ENCODE data around the gene CD22. TPM values are rescaled to one million over a fixed set of nuclear protein-coding genes. Genes with fewer than 3 reads are reported as not detected.
"Not testable (repeated sequence)": the region's sequence is repeated elsewhere in the genome, so short reads cannot be mapped to it uniquely, and the experiment has no call there.

CD22 gene
- total RNA-seq = not detected

DNA sequence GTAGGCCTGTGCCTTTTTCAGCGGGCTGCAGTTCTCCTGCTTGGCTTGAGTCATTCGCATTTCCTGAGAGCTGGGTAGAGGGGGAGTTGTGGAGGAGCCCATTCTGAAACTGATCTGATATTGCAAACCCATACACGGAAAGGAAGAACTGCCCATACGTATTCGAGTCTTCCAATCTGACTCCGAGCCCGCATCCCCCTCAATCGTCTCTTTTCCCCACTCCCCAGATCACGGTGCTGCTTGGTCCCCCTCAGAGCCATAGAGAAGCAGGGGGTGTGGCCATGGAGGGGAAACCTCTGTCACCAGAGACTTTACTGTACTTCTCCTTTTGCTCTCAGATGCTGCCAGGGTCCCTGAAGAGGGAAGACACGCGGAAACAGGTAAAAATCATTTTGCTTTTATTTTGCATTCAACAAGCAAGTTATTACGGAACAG is at the start of gene CD22:
TSS of gene CD22 (plus strand) at position 337 of the 435 bp plus-strand sequence. CDS start 2,854 bp downstream, outside the sequence.
- DNase-seq = no peak

DNA sequence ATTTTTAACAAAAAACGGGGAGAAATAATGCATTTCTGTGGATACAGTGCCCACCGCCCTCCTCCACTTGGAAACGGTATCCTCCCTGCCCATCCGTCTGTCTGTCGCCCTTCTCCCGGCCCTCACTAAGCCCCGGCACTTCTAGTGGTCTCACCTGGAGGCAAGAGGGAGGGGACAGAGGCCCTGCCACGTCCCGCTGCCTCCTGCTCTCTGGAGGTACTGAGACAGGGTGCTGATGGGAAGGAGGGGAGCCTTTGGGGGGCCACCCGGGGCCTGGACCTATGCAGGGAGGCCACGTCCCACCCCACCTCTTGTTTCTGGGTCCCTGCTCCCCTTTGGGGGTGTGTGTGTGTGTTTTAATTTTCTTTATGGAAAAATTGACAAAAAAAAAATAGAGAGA is 49.6 kb upstream of the CD22 start:
- no peak for DNase-seq

DNA sequence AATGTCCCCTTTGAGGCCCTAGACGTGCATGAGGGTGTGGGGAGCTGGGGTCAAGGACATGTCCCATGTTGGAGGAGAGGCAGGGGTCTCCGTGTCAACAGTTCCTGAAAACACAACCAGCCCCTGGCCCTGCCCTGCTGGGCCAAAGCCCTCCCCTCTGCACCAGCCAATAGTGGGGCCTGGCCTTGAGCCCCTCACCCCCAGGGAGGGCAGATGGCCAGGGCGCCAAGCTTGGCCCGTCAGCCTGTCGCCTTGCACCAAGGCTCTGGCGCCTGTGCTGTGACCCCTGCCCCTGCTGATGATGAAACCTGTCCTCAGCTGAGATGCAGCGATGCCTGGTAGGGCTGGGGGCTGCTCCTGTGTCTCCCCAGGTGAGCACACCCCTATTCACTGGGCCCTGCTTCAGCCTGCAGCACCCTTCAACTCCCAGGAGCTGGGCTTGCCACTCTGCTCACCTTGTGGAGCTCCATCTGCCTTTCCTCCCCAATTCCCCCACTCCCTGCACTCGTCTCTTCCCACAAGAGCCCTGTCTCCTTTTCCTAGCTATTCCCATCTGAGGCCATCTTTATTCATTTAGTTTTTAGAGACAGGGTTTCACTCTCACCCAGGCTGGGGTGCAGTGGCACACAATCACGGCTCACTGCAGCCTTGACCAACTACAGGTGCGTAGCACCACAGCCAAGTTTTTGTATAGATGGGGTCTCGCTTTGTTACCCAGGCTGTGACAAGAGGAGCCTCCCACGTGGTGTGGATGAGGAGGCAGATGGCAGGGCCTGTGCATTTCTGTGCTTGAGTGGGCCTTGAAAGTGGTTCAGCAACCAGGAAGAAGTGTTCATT is 48.8 kb upstream of the CD22 start:
- no peak for DNase-seq

DNA sequence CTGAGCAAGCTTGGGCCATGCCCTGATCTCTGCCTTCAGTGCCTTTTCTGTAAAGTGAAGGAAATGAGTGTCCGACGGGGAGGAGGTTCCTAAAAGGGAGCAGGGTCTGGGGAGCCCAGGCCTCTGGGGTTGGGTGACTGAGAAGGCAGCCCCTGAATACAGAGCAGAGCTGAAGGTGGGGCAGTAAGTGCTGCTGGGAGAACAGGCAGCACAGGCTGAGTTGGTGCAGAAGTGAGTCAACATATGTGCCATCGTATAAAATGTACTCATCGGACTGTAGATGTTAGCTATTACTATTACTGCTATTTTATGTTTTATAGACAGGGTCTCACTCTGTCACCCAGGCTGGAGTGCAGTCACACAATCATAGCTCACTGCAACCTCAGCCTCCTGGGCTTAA is 47.7 kb upstream of the CD22 start:
- DNase-seq = no peak

DNA sequence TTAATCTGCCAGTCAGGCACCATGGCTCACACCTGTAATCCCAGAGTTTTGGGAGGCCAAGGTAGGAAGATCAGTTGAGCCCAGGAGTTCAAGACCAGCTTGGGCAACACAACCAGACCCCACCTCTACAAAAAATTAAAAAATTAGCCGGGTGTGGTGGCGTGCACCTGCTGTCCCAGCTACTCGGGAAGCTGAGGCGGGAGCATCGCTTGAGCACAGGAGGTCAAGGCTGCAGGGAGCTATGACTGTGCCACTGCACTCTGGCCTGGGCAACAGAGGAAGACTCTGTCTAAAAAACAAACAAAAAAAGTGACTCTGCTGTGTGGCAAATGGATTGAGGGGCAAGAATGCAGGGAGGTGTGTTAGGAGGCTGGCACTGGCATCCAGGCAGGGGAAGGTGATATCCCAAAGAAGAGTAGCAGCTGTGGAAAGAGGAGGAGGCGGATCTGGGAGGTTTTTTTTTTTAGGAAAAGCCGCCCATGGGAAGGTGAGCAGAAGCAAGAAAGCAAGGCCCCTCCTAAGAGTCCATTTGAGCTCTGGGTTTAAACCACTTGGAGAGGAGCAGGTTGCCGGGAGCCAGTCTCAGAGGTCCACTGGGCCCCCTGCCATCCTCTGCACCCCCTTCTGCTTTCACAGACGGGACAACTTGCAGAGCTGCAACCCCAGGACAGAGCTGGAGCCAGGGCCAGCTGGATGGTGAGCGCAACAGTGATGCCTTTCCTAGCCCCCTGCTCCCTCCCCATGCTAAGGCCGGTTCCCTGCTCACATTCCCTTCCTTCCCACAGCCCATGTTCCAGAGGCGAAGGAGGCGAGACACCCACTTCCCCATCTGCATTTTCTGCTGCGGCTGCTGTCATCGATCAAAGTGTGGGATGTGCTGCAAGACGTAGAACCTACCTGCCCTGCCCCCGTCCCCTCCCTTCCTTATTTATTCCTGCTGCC is 44.6 kb upstream of the CD22 start:
- no peak for DNase-seq

DNA sequence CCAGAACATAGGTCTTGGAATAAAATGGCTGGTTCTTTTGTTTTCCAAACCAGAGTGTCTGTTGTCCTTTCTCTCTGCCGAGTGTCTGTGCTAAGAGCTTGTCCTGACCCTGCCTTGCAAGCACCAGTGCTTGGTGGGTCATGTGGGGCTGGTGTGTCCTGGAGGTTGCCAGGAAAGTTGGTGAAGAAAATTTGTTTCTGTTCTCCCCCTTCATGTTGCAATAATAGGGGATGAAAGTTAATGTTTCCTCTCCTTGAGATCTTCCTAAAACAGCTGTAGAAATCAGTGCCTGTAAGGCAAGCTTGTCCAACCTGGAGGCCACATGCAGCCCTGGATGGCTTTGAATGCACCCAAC is 43.9 kb upstream of the CD22 start:
- DNase-seq = no peak

DNA sequence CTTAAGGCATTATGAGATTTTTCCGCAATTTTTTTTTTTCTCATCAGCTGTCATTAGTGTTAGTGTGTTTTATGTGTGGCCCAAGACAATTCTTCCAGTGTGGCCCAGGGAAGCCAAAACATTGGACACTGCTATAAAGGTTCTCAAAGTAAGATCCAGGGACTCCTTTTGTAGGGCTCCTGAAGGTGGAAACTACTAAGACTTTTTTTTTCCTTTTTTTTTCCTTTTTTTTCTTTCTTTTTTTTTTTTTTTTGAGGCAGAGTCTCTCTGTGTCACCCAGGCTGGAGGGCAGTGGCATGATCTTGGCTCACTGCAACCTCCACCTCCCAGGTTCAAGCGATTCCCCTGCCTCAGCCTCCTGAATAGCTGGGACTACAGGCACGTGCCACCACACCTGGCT is 43.5 kb upstream of the CD22 start:
- DNase-seq = not testable (repeated sequence)

DNA sequence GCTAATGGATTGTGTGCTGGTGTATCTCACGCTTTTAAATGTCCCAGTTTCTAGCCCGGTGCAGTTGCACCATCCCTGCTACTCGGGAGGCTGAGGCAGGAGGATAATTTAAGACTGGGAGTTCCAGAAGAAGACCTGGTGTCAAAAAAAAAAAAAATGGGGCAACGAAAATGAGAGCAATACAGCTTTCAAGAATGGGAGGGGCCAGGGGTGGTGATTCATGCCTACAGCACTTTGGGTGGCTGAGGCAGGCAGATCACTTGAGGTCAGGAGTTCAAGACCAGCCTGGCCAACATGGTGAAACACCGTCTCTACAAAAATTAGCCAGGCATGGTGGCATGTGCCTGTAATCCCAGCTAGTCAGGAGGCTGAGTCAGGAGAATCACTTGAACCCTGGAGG is 42.9 kb upstream of the CD22 start:
- not testable (repeated sequence) for DNase-seq

DNA sequence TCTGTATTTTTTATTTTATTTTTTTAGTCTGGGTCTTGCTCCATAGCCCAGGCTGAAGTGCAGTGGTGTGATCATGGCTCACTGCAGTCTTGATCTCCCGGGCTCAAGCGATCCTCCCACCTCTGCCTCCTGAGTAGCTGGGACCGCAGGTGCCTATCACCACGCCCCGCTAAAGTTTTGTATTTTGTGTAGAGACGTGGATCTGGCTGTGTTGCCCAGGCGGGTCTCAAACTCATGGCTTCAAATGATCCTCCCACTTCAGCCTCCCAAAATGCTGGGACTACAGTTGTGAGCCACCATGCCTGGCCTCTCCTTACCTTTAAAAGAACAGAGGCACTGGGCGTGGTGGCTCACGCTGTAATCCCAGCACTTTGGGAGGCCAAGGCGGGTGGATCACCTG is 41.3 kb upstream of the CD22 start:
- DNase-seq = no peak

DNA sequence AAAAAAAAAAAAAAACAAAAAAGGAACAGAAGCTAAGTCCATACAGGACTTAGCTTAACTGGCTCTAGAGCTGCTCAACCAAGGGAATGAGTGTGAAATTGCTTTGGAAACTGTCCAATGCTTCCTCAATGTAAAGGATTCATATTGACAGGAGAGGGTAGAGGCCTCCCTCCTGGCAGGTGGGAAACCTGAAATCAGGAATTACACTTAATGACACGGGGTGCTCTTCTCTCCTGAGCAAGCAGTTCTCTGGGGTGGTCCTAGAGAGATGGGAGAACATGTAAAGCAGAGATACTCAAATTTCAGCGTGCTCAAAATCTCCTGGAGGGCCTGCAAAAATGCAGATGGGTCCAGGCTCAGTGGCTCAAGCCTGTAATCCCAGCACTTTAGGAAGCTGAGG is 40.7 kb upstream of the CD22 start:
- no peak for DNase-seq

DNA sequence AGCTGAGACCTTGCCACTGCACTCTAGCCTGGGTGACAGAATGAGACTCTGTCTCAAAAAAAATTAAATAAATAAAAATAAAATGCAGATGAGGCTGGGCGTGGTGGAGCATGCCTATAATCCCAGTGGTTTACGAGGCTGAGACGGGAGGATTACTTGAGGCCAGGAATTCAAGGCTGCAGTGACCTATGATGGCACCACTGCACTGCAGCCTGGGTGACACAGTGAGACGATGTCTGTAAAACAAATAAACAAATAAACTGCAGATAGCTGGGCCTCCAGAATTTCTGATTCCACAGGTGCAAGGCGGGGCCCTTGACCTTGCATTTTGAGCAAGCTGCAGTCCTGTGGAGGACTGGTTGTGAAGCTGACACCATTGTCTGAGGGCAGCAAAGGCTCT is 40.1 kb upstream of the CD22 start:
- DNase-seq = no peak

DNA sequence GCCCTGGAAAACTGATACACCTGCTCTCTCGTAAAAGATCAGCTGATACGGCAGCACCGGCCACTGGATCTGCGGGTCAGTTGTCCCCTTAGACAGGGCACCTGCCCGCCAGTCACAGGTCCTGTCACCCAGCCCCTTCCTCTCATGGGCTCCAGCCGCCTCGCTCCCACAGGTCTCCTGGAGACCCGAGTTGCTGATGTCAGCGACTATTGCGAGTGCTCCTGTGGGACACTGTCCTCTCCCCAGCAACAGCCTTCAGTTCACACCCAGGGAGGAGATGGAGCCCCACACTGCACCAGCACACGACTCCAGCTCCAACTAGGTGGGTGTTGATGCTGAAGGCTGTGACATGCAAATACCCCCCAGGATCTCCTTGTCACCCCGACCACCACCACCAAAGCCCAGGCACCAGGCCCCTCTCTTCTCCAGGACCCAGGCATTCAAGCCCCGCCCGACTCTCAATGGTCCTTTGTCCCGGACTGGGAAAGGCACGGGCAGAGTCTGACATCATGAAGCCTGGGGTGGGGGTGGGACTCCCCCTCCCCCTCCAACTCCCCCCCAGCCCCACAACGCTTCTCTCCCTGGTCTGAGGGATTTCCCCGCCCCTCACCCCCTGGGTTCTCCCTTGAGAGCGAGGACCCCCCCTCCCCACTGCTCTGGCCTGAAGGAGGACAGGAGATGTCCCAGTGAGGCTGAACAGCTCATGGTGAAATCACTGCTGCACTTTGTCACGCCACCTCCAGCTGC is 38.4 kb upstream of the CD22 start:
- no peak for DNase-seq

DNA sequence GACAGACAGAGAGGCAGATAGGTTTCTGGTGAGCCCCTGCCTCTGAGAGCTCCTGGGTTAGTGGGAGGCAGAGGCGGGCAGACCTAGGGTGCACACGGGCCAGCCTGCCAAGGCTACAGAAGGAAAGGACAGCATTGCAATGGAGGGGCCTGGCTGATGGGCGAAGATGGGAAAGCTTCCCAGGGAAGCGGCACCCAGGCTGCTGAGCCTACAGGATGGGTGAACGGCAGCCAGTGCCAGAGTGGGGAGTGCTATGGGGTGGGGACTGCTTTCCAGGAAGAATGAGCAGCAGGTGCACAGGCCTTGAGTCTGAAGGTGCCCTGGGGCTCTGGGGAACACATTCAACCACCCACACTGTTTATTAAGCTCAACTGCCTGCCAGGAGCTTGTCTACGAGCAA is 37.7 kb upstream of the CD22 start:
- no peak for DNase-seq

DNA sequence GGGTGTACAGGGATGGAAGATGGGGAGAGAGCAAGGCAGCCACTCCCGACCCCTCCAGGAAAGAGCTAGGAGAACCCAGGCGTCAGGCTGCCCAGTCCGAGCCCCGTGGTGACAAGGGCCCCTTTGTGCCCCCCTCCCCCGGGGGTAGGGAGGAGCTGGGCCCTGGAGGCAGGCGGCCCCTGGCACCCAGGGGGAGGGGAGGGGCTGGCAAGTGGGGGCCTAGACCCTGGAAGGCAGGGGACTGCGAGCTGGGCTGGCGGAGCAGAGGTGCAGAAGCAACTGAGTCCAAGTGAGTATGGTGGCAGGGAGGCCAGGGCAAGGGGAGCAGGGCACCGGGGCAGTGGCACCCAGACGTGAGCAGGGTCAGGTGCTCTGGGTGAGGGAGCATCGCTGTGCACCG is 37.1 kb upstream of the CD22 start, which contains the start of gene MAG:
TSS of gene MAG (plus strand) at position 246 of the 400 bp plus-strand sequence. CDS start 3,248 bp downstream, outside the sequence.
- no peak for DNase-seq

DNA sequence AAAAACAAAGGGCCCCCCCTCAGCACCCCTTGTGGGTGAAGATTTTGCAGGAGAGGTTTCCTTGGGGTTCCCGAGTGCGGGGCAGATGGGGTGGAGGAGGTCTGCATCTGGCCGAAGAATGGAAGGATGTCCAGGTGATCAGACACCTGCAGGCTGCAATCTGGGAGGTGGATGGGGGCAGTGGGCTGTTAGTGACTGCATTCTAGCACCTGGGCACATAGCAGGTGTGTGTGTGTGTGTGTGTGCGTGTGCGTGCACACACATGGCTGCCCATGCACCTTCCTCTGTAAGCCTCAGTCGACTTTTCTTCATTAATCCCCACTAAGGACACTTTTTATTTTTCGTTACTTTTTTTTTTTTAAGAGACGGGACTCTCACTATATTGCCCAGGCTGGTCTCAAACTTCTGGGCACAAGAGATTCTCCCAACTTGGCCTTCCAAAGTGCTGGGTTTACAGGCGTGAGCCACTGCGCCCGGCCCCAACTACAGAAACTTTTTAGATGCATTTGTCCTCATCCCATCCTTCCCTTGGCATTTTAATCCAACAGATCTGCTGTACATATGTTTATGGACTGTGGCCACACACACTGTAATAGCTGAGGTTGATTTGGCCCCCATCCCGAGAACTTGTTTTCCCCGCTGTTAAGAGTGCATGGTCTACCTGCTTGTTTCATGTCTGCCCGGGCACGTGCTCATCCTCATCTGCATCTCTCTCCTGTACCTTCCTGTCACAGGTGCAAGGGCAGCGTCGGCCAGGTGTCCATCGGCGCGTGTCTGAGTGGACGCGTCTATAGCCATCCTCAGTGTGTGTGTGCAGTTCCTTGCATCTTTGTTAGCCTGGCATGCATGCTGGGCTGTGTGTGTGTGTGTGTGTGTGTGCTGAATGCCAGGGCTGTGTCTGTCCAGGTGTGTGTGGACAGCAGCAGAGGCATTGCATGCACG is 36.3 kb upstream of the CD22 start:
- no peak for DNase-seq

DNA sequence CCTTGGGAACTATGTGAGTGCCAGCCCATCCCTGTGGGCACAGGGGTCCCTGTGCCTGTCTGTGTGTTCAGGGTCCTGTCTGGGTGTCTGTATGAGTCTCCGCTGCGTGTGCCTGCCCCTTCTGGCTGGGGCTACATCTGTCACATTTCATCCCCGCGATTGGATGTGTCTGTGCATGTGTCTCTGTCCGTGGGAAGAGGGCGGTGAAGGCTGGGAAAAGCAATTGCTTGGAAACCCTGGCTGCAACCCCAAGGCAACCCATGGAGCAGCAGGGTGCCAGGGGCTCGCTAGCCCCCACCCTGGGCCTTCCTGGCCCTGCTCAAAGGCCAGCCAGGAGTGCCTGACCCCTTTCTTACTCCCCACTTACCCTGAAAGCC is 35.6 kb upstream of the CD22 start:
- no peak for DNase-seq

DNA sequence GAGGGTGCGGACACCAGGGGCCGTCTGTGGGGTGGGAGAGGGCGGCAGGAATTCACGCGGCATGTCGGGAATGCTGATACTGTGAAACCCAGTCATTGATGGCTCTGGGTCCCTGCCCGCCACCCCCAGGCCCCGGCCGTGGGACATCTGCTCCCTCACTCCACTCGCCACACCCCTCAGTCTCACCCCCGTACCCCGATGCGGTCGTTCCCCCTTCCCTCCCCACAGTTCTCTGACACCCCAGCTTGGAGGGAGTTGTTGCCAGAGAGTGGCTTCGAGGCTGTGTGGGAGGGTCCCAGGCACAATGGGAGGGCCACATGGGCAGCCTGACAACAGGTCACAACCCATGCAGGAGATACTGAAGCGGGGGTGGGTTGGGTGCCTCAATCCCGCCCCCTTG is 35.2 kb upstream of the CD22 start:
- DNase-seq = no peak

DNA sequence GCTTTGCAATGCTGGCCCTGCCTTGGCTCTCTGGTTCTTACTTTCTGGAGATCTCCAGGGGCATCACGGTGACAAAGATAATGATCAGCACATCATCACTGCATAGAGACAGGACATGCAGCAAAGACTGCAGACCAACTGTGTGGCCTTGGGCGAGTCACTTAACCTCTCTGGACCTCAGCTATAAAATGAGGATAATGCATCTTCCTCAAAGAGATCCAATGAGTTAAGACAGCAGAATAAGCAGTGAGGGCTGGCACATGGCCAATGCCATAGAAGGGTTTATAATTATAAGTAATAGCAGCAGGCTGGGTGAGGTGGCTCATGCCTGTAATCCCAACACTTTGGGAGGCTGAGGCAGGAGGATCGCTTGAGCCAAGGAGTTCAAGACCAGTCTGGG is 34.7 kb upstream of the CD22 start:
- no peak for DNase-seq

DNA sequence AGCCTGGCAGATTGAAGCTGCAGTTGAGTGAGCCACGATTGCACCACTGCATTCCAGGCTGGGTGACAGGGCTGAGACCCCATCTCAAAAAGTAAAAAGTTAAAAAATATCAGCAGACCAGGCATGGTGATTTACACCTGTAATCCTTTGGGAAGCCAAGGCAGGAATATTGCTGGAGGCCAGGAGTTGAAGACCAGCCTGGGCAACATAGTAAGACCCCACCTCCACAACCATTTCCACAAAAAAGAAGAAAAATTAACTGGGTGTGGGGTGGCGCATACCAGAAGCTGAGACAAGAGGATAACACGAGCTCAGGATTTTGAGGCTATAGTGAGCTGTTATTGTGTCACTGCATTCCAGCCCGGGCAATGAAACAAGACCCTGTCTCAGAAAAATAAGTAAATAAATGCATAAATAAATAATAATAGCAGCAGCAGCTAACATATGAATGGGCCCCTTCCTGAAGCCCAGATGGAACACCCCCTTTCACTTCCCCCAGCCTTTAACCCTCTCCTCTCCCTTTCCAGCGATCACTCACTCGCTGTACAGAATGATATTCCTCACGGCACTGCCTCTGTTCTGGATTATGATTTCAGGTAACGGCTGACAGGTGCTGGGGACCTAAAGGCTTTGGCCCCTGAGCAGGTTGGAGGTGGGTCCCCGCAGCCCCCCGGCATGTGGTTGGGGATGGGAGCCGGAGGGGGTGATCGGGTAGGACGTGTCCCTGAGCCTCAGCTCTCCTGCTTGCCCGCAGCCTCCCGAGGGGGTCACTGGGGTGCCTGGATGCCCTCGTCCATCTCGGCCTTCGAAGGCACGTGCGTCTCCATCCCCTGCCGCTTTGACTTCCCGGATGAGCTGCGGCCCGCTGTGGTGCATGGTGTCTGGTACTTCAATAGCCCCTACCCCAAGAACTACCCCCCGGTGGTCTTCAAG is 33.9 kb upstream of the CD22 start:
- DNase-seq = no peak

DNA sequence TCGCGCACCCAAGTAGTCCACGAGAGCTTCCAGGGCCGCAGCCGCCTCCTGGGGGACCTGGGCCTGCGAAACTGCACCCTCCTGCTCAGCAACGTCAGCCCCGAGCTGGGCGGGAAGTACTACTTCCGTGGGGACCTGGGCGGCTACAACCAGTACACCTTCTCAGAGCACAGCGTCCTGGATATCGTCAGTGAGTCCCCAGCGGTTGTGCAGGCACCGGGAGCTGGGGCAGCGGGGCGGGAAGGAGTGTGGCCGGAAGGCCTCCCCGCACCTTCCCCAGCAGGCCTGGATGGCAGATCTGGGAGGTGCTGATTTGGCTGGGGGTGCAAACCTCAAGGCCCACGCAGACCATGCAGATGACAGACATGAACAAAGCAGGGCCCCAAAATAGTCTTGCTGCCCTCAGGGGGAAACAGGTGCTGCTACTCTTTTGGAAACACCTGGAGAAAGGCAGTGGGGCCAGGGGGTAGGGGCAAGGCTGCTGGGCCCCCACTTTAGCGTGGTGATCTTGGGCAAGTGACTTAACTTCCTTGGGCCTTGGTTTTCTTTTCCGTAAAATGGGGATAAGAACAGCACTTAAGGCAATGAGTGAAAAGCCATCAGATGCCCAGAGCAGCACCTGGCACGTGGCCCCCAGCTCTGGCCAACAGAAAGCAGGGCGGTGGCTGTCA is 33.1 kb upstream of the CD22 start:
- DNase-seq = peak; percentile 17

Measured in effector CD4-positive, alpha-beta T cell (primary cell).